ENCODE data around the gene SNRK.

The SNRK gene

DNA sequence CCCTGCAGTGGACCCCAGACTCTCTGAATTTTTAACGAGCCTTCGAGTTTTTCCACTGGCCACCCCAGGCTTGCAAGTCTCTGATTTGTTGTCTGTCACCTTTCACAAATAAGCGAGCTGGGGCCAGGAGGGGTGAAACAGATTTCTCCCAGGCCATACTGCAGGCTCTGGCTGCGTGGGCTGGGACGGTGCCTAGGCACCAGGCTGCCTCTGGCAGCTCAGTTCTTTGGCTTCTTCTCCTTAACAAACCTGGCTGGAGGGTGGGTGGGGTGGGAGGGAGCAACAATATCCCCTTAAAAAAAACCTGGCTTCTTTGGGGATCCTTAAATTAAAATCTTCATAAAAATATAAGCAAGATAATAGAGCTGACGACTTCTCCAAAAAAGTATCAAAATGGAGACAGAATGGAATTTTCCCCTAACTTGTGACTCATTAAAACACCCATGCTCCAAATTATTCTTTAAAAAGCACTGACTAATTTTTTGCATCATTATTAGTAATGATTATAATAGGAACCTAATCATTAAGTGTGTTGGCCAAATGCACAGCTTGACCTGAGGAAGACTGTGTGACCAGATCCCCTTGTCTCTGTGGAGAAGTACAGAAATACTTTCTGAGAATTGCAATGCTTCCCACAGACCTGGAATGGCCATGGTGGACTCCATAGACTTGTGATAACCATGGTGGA, 84.1 kb downstream of the SNRK start:
- FAIRE-seq = no peak

DNA sequence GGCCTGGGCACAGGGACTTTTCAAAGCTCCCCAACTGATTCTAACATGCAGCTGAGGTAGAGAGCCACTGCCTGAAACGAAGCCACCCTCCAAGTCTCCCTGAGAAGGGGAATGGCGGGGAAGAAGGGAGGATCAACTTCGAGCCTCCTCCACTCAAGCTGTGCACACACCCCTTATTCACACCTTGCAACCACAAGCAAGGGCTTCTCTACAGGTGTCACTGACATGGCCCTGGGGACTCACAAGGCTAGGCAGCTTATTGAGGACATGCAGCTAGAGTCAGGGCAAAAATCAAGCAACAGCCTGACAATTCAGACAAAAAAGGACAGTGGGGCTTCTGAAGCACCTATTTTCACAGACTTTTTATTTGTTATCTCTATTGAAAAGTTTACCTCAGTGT, 85.2 kb downstream of the SNRK start:
- DNase-seq (ENCODE audit: low spot score) = no peak
- no peak for FAIRE-seq

More for the DNA sequence above, 84.1 kb downstream of the SNRK start:
- DNase-seq (ENCODE audit: low spot score) = no peak

DNA sequence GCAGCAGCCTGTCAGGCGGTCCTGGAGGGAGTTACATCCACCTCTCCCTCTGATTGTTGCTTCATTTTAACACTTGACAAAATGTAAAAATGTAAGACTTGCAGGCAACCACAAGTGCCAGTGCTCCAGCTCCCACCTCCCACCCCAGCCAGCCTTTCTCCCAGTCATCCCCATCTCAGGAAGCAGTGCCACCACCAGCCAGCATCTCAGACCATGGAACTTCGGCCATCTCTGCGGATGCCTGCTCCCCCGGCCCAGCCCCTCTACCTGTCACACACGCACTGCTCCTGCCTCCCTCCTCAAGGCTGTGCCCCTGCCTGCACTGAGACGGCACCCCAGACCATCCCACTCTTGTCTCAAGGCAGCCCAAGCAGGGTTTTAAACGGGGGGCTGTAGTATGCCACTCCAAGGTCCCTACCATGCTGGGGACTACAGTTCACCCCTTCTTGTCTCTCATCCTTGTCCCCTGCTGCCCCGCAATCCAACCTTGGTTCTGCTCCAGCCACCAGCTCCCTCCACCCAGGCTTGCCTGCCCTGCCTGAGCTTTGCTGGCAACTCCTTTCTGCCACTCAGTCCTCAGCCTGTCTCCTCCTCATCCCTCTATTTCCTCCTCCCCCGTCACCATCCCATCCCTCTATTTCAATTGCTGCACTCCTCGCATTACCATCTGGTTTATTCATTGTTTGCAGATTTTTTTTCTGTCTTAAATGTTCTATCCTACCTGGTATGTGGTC, 85.8 kb downstream of the SNRK start:
- DNase-seq (ENCODE audit: low spot score) (no peak), FAIRE-seq (no peak)

GRCh38 chr3:43372809-43373559, 86.6 kb downstream of the SNRK start:
- FAIRE-seq (no peak), DNase-seq (ENCODE audit: low spot score) (no peak)

DNA sequence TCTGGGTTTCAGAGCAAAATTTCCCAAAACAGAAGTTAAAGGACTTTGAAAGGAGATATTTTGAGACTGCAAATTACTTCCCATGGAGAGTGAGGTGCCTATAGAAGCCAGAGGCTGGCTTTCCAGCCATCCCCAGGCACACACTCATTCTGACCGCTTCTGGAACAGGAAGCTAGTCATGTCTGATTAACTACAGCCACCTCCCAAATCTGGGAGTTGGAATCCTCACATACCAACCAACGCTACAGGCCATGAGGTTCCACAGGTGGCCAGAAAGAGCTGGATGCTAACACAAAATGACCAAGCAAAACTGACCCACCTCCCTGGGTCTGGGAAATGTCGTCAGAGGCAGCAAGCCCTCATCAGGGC, 87.2 kb downstream of the SNRK start:
- no peak for DNase-seq (ENCODE audit: low spot score)
- no peak for FAIRE-seq

GRCh38 chr3:43378066-43378935, 92.0 kb downstream of the SNRK start:
- no peak for DNase-seq (ENCODE audit: low spot score)
- FAIRE-seq = no peak

DNA sequence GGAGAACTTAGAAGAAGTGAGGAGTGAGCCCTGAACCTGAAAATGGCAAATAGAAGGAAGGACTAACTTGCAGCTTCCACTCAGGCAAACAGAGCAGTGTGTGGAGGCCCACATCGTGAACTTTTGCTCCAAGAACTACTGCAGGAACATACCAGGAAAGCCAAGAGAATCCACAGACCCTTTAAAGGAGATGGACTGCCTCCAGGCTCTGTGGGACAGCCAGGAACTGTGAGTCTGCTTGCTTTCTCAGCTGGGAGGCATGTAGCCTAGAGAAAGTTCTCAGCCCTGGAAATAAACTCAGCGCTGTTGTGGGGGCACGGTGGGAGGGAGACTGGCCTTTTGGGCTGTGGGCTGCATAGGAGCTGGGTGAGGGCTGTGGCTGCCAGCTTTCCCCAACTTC, 93.0 kb downstream of the SNRK start:
- FAIRE-seq = no peak
- no peak for DNase-seq (ENCODE audit: low spot score)

GRCh38 chr3:43388175-43388574, 101.8 kb downstream of the SNRK start:
- FAIRE-seq = no peak
- no peak for DNase-seq (ENCODE audit: low spot score)

GRCh38 chr3:43388915-43389314, 102.6 kb downstream of the SNRK start:
- DNase-seq (ENCODE audit: low spot score) = no peak
- FAIRE-seq = no peak

DNA sequence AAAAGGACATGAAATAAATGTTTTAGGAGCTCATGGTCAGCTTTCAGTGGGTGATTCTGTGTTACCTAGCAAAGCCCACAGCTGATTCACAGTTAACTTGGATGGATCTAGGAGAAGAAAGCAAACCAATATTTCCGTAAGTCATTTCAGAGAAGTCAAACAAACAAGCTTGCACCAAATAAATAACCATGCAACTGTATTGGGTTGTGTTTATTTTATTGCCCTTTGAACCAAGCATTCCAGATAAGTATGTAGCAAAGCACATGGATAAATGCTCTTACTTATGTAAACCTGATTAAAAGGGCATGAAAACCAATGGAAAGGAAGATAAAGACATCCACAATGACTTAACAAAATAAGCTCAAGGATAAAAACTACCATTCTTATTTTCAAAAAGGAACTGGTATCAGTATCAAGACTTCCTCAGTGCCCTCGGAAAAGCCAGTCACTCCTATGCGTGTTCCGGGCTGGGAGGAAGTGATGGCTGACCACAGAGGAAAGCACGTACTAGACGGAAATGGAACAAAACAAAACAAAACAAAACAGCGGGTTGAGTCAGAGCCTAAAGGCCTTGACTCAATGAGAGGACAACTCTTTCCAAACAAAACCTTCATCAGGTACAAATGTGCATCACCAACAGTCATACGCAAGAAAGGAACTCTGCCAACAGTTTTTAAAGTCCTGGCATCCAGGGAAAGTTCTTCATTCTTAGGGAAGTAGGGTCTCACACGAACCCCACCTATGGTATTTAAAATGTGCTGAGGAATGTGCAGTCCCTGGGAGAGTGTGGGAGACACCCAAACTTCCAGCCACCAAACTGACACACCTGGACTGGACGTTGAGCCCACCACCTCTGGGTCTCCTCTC, 103.3 kb downstream of the SNRK start:
- no peak for DNase-seq (ENCODE audit: low spot score)
- FAIRE-seq = no peak

DNA sequence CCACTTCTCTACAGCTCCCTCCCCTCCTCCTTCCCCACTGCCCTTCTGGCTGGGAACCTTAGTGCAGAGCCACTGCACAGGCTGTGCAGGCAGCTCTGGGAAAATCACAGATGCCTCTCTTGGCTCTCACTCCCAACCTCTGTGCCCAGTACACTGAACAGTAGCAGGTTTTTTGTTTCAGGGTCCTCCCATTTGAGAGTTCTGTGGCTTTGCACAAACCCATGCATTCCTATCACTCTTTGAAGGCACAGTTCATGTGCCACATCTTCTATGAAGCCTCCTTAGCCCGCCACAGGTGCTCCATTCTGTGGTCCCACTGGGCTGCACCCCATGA, 103.9 kb downstream of the SNRK start:
- no peak for FAIRE-seq
- DNase-seq (ENCODE audit: low spot score) = no peak

GRCh38 chr3:43391621-43392020, 105.3 kb downstream of the SNRK start:
- DNase-seq (ENCODE audit: low spot score) = no peak
- FAIRE-seq = no peak

DNA sequence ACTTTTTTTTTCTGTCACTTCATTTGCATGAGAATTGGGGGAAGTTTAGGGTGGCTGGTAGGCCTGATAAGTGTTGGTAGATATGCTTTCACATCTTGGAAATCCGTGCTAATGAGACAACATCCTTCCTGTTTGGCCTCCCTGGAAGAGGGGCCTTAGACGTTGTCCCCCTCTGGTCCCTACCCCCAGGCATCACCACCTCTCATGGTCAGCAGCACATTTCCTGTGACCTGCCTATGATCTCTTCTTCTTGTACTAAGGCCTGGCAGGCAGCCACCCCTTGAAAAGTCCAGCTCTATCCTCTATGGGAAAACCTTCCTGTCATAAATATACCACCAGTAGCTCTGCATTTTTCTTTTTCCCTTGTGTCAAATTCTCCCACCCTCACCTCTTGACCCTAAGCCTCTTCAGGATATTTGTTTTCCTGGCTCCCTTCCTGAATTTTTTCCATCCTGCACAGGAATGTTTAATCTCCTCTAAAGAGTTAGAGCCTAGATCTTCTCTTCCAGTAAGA, 107.8 kb downstream of the SNRK start:
- FAIRE-seq (no peak), DNase-seq (ENCODE audit: low spot score) (no peak)

DNA sequence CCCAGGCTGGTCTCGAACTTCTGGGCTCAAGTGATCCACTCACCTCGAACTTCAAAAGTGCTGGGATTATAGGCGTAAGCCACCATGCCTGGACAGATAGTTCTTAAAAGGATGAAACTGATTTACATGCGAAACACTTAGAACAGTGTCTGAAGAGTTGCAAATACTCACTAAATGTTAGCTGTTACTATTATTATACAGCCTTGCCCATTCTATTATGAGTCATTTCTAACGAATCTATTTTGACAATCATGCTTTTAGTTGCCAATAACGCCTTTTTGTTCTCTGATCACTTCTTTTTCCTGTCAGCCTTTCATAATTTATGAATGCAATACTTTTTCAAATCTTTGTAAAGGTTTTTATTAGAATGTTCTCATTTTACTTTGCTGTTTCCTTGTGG, 112.7 kb downstream of the SNRK start:
- no peak for DNase-seq (ENCODE audit: low spot score)
- no peak for FAIRE-seq

DNA sequence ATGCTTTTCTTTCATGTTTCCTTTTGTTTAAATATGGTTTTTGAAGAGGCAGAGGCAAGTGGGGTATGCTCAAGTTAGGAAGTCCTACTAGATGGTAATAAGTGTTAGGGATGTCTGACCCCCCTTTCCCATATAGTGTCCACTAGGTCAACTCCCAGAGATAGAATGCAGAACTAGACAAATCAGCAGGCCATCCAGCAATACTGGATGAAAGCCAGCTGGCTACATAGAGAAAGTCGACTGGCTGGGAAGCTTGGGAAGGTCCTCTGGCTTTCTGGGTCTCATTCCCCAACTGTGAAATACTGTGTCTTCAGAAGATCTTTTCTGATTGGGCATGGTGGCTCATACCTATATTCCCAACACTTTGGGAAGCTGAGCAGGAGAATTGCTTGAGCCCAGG, 113.8 kb downstream of the SNRK start:
- DNase-seq (ENCODE audit: low spot score) (no peak), FAIRE-seq (no peak)

Data from RCC 7860 (cell line).